Inflammatory macrophage treated with lipopolysaccharide for 4 hours (primary cell): Measurements from ENCODE around the gene PALD1.

Experiments used
- DNase-seq: peaks from one replicate; pipeline ENCODE4 v3.0.0-alpha.2; 2020

Gene PALD1

GRCh38 chr10:70478191-70479164, at the start of gene PALD1:
Gene PALD1, plus strand, starts transcription at chr10:70478767. Its CDS starts 47,185 bp downstream, at chr10:70525952.
- peak; percentile 41 for DNase-seq

- peak; percentile 70 for DNase-seq
These were observed 47.8 kb upstream of the PALD1 start for GRCh38 chr10:70430493-70431445.

- DNase-seq = no peak
These were observed 46.5 kb upstream of the PALD1 start for GRCh38 chr10:70432101-70432500.

- no peak for DNase-seq
These were observed 45.9 kb upstream of the PALD1 start for GRCh38 chr10:70432561-70433263.

- DNase-seq = no peak
These were observed 44.8 kb upstream of the PALD1 start for GRCh38 chr10:70433581-70434280.

GRCh38 chr10:70435241-70436085, 43.1 kb upstream of the PALD1 start:
- DNase-seq = no peak

- no peak for DNase-seq
These were observed 40.8 kb upstream of the PALD1 start for GRCh38 chr10:70437721-70438120.

- no peak for DNase-seq
These were observed 38.0 kb upstream of the PALD1 start for GRCh38 chr10:70440296-70441160.

GRCh38 chr10:70441161-70441894, 37.2 kb upstream of the PALD1 start, which contains the start of gene NODAL:
Gene NODAL, minus strand, starts transcription at chr10:70441681. Its CDS starts 14 bp downstream, at chr10:70441667.
- no peak for DNase-seq

- no peak for DNase-seq
These were observed 36.7 kb upstream of the PALD1 start for GRCh38 chr10:70441895-70442309.

GRCh38 chr10:70442332-70442988, 36.1 kb upstream of the PALD1 start:
- no peak for DNase-seq

GRCh38 chr10:70444744-70445143, 33.8 kb upstream of the PALD1 start:
- no peak for DNase-seq

- no peak for DNase-seq
These were observed 32.6 kb upstream of the PALD1 start for GRCh38 chr10:70445718-70446657.

GRCh38 chr10:70448236-70448635, 30.3 kb upstream of the PALD1 start:
- no peak for DNase-seq

GRCh38 chr10:70455213-70455630, 23.3 kb upstream of the PALD1 start:
- no peak for DNase-seq

GRCh38 chr10:70456164-70456563, 22.4 kb upstream of the PALD1 start:
- DNase-seq = no peak

- DNase-seq = peak; percentile 70
These were observed 20.7 kb upstream of the PALD1 start for GRCh38 chr10:70457759-70458305.
